Measurements from ENCODE around the gene NUDT7. TPM values are rescaled to one million over a fixed set of nuclear protein-coding genes. Genes with fewer than 3 reads are reported as not detected.

Gene NUDT7
- total RNA-seq, 1 donor from 2014 or later: 8.2 TPM

- intact Hi-C loops (cut with DNase I): no loop called here
Observed at GRCh38 chr16:77715145-77715544, 7.2 kb upstream of the NUDT7 start.

DNA sequence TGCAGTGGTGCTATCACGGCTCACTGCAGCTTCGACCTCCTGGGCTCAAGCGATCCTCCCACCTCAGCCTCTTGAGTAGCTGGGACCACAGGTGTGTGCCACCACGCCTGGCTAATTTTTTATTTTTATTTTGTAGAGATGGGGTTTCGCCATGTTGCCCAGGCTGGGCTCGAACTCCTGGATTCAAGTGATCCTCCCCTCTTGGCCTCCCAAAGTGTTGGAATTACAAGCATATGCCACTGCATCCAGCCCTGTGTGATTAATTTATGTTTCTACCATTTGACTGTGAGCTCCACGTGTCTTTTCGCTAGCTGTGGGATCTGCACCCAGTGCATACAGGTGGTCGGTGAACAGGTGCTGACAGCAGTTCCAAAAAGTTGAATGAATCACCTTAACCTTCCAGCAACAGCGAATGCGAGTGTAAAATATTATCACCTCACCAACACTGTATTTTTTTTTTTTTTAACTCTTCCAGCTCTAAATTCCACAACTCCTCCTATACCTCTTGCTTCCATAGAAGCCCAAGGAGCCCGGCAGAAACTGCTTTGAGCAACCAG lies 484 bp upstream of the NUDT7 start:
- DNase-seq (ENCODE audit: low spot score) (no peak), ATAC-seq (no peak)
- intact Hi-C loops (cut with DNase I): no loop called here

More at GRCh38 chr16:77715145-77715544, 7.2 kb upstream of the NUDT7 start:
- ATAC-seq (no peak), DNase-seq (ENCODE audit: low spot score) (no peak)

DNA sequence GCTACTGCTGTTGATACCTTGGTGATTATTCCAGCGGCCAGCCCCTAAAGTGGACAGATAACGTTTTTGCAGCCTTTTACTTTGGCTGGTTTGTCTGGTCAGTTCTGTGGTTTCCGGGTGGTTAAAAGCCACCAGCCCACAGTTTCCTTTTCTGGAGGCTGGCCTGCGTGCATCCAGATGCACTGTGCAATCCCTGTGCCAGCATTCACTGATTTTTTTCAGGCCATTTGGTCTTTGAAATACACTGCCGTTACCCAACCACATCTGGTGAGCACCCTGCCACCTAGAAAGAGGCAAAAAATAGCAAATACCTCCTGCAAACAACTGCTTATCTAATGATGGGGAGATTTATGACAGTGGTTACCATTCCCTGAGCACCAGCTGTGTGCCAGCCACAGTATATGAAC lies 797 bp downstream of the NUDT7 start:
- intact Hi-C loops (cut with DNase I): no loop called here
- peak; percentile 29 for ATAC-seq
- DNase-seq (ENCODE audit: low spot score): no peak

GRCh38 chr16:77724174-77724573 lies 1.9 kb downstream of the NUDT7 start:
- intact Hi-C loops (cut with DNase I): no loop called here
- ATAC-seq: no peak

DNA sequence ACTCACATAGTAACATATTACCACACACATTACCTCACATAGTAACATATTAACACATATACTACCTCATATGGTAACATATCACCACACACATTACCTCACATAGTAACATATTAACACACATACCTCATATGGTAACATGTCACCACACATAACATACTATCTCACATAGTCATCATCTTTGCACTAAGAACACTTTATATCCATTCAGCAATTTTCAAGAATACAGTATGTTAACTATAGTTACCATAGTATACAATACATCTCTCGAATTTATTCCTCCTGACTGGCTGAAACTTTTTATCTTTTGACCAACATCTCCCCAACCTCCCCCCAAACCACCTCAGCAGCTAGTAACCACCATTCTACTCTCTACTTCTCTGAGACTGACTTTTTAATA lies 7.6 kb downstream of the NUDT7 start:
- intact Hi-C loops (cut with DNase I): no loop called here
- ATAC-seq (no peak), DNase-seq (ENCODE audit: low spot score) (no peak)

More at GRCh38 chr16:77724174-77724573, 1.9 kb downstream of the NUDT7 start:
- no peak for DNase-seq (ENCODE audit: low spot score)

DNA sequence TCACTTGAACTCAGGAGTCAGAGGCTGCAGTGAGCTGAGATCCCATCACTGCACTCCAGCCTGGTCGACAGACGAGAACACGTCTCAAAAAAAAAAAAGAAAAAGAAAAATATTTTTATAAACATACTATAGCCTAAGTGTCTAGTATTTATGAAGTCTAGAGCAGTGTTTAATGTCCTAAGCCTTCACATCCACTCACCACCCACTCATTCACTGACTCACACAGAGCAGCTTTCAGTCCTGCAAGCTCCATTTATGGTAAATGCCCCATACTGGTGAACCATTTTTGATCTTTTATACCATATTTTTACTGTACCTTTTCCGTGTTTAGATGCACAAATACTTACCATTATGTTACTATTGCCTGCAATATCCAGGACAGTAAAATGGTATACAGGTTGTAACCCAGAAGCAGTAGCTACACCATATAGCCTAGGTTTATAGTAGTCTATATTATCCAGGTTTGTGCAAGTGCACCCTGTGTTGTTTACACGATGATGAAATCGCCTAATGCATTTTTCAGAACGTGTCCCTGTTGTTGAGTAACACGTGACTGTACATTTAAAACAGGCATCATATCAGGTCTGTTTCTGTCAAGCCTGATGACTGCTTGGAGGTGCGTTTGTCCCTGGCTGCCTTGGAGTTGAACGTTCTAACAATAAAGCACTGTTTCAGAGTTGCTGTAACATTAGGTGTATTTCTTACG lies 10.1 kb downstream of the NUDT7 start:
- ATAC-seq (no peak), DNase-seq (ENCODE audit: low spot score) (no peak)
- intact Hi-C loops (cut with DNase I): no loop called here

DNA sequence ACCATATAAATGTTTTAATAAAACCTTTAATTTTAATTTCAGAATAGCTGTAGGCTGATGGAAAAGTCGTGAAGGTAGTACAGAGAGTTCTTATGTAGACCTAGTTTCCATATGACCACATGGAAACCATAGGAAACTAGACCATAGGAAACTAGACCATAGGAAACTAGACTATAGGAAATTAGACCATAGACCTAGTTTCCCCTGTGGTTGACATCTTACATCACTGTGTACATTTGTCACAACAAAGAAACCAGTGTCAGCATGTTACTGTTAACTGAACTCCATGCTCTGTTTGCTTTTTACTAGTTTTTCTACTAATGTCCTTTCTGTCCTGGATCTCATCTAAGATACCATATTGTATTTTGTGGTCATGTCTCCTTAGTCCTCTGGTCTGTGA lies 14.6 kb downstream of the NUDT7 start:
- intact Hi-C loops (cut with DNase I): no loop called here
- DNase-seq (ENCODE audit: low spot score): no peak
- no peak for ATAC-seq

GRCh38 chr16:77738706-77739558 lies 16.6 kb downstream of the NUDT7 start:
- no peak for ATAC-seq
- intact Hi-C loops (cut with DNase I): no loop called here
- no peak for DNase-seq (ENCODE audit: low spot score)

- ATAC-seq: no peak
- intact Hi-C loops (cut with DNase I): no loop called here
Observed at GRCh38 chr16:77739559-77739892, 17.2 kb downstream of the NUDT7 start.

GRCh38 chr16:77744141-77744540 lies 21.8 kb downstream of the NUDT7 start:
- intact Hi-C loops (cut with DNase I): no loop called here
- no peak for ATAC-seq
- DNase-seq (ENCODE audit: low spot score): no peak

More at GRCh38 chr16:77739559-77739892, 17.2 kb downstream of the NUDT7 start:
- no peak for DNase-seq (ENCODE audit: low spot score)

GRCh38 chr16:77745972-77746371 lies 23.7 kb downstream of the NUDT7 start:
- DNase-seq (ENCODE audit: low spot score): no peak

DNA sequence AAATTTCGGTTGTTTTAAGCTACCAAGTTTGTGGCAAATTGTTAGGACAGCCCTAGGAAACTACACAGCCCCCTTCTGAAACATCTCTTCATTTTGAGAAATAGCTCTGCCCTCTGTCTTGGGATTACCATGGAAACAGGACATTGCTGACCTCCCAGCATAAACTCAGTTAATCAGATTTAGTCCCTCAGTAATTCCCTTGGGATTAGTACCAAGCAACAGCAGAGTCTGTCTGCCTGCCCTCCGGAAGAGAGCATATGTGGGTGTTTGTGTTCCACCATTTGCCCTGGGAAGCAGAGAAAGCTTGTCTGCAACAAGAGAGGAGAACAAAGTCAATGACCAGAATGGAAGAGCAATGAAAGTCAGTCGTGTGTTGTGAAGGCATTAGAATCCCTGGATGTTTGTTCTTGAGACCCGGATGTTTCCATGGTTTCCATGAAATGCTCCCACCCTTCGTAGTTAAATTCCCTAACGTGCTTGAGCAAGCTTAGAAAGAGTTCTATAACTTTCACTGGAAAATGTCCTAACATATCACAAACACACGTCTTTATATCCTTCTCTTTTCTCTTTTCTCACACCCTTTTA lies 26.2 kb downstream of the NUDT7 start:
- intact Hi-C loops (cut with DNase I): no loop called here
- no peak for ATAC-seq
- no peak for DNase-seq (ENCODE audit: low spot score)

More at GRCh38 chr16:77745972-77746371, 23.7 kb downstream of the NUDT7 start:
- intact Hi-C loops (cut with DNase I): no loop called here
- ATAC-seq: no peak

DNA sequence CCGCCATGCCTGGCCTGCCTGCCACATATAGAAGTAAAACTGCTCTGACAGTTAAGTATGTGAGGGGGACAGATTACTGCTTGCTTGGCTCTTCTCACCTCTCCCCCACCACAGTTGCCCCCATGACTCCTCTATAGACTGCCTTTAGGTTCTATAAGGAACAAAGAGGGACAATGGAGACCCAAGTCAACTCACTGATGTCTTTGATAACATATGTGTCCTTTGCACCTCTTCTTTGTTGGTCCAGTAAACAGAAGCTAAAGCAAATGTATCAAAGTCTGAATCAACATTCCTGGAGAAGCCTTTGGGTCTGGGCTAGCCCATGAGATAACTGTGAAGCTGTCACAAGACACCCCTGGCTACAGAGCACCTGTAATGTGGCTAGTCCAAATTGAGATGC lies 27.1 kb downstream of the NUDT7 start:
- intact Hi-C loops (cut with DNase I): no loop called here
- DNase-seq (ENCODE audit: low spot score) (no peak), ATAC-seq (no peak)

DNA sequence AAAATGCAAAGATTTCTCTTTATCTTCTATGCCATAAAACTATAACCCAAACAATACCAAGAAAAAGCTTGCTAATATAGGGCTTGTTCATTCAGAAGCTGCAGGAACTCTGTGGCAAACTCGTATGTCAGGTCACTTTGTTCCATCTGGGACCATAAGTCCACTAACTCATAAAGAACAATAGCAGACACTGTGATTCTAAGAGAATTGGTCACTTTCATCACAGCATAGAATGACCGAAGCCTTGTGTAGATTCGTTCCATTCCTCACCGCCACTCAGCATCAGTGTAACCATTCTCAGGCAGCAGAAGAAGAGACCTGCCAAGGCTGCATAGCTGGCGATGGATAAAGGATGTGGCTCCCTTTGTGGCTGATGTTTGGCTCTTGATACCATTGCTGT lies 35.7 kb downstream of the NUDT7 start:
- intact Hi-C loops (cut with DNase I): no loop called here
- DNase-seq (ENCODE audit: low spot score): no peak
- ATAC-seq: no peak

DNA sequence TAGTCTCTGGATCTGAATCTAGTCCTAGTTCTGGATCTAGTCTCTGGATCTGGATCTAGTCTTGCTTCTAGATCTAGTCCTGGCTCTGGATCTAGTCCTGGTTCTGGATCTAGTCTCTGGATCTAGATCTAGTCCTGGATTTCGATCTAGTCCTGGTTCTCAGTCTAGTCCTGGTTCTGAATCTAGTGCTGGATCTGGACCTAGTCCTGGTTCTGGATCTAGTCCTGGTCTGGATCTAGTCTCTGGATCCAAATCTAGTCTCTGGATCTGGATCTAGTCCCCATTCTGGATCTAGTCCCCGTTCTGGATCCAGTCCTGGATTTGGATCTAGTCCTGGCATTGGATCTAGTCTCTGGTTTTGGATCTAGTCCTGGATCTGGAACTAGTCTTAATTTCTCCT lies 36.2 kb downstream of the NUDT7 start:
- DNase-seq (ENCODE audit: low spot score) (no peak), ATAC-seq (no peak)
- intact Hi-C loops (cut with DNase I): no loop called here

DNA sequence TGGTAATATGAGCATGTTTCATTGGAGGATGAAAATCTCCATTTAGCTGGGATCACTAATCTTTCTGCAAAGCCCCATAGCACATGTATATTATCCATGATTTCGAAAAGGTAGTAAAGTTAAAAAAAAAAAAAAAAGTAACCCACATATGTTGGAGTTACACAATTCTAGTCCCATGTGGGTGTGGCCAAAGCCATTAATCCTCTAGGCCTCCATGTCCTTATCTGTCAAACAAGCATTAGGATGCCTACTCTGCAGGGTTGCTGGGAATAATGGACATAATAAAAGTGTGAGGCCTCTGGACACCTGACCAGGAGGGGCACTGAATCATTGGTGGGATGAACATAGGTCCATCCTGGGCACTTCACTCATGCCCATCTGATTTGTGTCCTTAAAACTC lies 36.9 kb downstream of the NUDT7 start:
- ATAC-seq: no peak
- DNase-seq (ENCODE audit: low spot score): no peak
- intact Hi-C loops (cut with DNase I): no loop called here

GRCh38 chr16:77759821-77760220 lies 37.5 kb downstream of the NUDT7 start:
- no peak for ATAC-seq
- intact Hi-C loops (cut with DNase I): no loop called here

DNA sequence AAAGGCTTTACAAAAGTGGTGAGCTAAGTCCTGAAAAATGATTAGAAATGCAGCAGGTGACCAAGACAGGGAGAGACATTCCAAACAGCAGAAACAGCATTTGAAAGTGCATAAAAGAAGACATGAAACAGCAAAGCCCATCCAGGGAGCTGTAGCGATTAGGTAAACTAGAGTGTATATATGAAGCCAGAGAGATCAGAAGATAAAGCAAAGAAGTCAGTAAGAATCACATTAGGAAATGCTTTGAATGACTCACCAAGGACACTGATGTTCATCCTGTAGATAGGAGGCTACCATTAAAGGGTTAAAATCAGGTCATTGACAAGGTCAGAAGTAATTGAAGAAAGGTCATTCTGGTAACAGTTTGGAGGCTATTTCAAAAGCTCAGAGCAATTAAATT lies 38.5 kb downstream of the NUDT7 start:
- no peak for ATAC-seq
- intact Hi-C loops (cut with DNase I): no loop called here
- no peak for DNase-seq (ENCODE audit: low spot score)

More at GRCh38 chr16:77759821-77760220, 37.5 kb downstream of the NUDT7 start:
- DNase-seq (ENCODE audit: low spot score): no peak

- no peak for ATAC-seq
- intact Hi-C loops (cut with DNase I): no loop called here
- DNase-seq (ENCODE audit: low spot score): no peak
Observed at GRCh38 chr16:77761204-77761603, 38.9 kb downstream of the NUDT7 start.

DNA sequence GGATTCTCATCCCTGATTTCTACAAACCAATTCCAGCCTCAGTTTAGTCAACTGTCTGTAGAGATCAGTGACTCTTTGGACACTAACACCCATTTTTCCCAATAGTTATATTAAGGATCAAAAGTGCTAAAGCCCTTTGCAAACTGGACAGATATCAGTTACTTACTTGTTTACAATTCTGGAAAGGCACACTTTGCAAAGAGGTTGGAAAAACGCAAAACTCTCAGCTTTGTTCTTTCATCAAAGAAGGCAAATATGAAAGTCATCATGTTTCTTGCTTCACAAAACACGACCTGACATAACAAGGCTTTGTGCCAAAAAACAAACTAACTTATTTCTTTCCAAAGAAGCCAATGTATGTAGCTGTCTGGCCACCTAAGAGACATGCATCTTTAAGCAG lies 39.9 kb downstream of the NUDT7 start:
- no peak for ATAC-seq
- no peak for DNase-seq (ENCODE audit: low spot score)
- intact Hi-C loops (cut with DNase I): no loop called here

Data from sciatic nerve (tissue), 2 donors.